GM23338 (cell line): ENCODE data around the gene PSMB11. TPM values are rescaled to one million over a fixed set of nuclear protein-coding genes. Genes with fewer than 3 reads are reported as not detected.

Experiments used
- ATAC-seq: fragments of 200-7000 bp; cut with Tn5 transposase; 3 replicates; pipeline ENCODE4 v1.9.1; 2020
- DNase-seq: peaks from one replicate; pipeline ENCODE4 v3.0.0-alpha.2; 2015; ENCODE audit warnings: low spot score
- H2AFZ ChIP-seq: fragments of 200-600 bp; sonication (generic); 2 replicates; pipeline ENCODE4 v1.8.0; 2016; ENCODE audit warnings: antibody characterized with exemption, mild to moderate bottlenecking, moderate library complexity
- H3F3A ChIP-seq: fragments of 200-600 bp; sonication (generic); replicated peaks from 2 replicates; pipeline ENCODE4 v1.8.0; 2017; ENCODE audit warnings: antibody characterized with exemption, mixed run types, low read depth
- H3K27ac ChIP-seq: fragments of 200-600 bp; sonication (generic); 2 replicates; pipeline ENCODE4 v1.6.1; 2016; ENCODE audit warnings: low read depth
- H3K27me3 ChIP-seq: fragments of 200-600 bp; sonication (generic); 2 replicates; pipeline ENCODE4 v1.8.0; 2016; ENCODE audit warnings: mild to moderate bottlenecking, mixed run types, moderate library complexity; ENCODE audit not compliant: insufficient read depth
- H3K36me3 ChIP-seq: fragments of 200-600 bp; sonication (generic); 2 replicates; pipeline ENCODE4 v1.8.0; 2016; ENCODE audit warnings: mild to moderate bottlenecking; ENCODE audit not compliant: insufficient read depth
- H3K4me1 ChIP-seq: fragments of 200-600 bp; sonication (generic); 2 replicates; pipeline ENCODE4 v1.8.0; 2016; ENCODE audit warnings: mild to moderate bottlenecking, moderate library complexity; ENCODE audit not compliant: insufficient read depth
- H3K4me2 ChIP-seq: fragments of 200-600 bp; sonication (generic); 2 replicates; pipeline ENCODE4 v1.7.1; 2017; ENCODE audit warnings: mixed run types
- H3K4me3 ChIP-seq: fragments of 200-600 bp; sonication (generic); 2 replicates; pipeline ENCODE4 v1.6.1; 2016; ENCODE audit warnings: mixed run types
- H3K79me2 ChIP-seq: fragments of 200-600 bp; sonication (generic); replicated peaks from 2 replicates; pipeline ENCODE4 v1.8.0; 2017; ENCODE audit warnings: mild to moderate bottlenecking; ENCODE audit not compliant: insufficient read depth
- H3K9me2 ChIP-seq: fragments of 200-600 bp; sonication (generic); 2 replicates; pipeline ENCODE4 v1.8.0; 2017; ENCODE audit not compliant: insufficient read depth
- H4K20me1 ChIP-seq: fragments of 200-600 bp; sonication (generic); replicated peaks from 2 replicates; pipeline ENCODE4 v1.8.0; 2017; ENCODE audit warnings: mild to moderate bottlenecking; ENCODE audit not compliant: insufficient read depth
- H3K27ac Mint-ChIP-seq: 2 replicates; pipeline ENCODE4 v1.8.0; 2020; ENCODE audit warnings: inconsistent platforms, mild to moderate bottlenecking, moderate library complexity, mixed read lengths
- H3K27me3 Mint-ChIP-seq: 3 replicates; pipeline ENCODE4 v1.8.0; 2022; ENCODE audit warnings: low read depth, mild to moderate bottlenecking, moderate library complexity, mixed read lengths, inconsistent platforms; ENCODE audit not compliant: insufficient read depth, poor library complexity
- H3K36me3 Mint-ChIP-seq: 3 replicates; pipeline ENCODE4 v1.8.0; 2021; ENCODE audit warnings: low read depth, mild to moderate bottlenecking, inconsistent platforms, moderate library complexity, mixed read lengths
- H3K4me1 Mint-ChIP-seq: 3 replicates; pipeline ENCODE4 v1.8.0; 2020; ENCODE audit warnings: mild to moderate bottlenecking, inconsistent platforms, mixed read lengths
- H3K4me3 Mint-ChIP-seq: 3 replicates; pipeline ENCODE4 v1.8.0; 2021; ENCODE audit warnings: moderate library complexity, mild to moderate bottlenecking, inconsistent platforms, mixed read lengths
- H3K9me3 Mint-ChIP-seq: 3 replicates; pipeline ENCODE4 v1.8.0; 2020; ENCODE audit warnings: moderate library complexity, mild to moderate bottlenecking, inconsistent platforms, mixed read lengths
- CREB1 ChIP-seq: fragments of 250-450 bp; sonication (Bioruptor Pico); IDR thresholded peaks from 2 replicates; pipeline ENCODE4 v1.5.0; 2020; ENCODE audit warnings: low read depth, mild to moderate bottlenecking, moderate library complexity
- EZH2phosphoT487 ChIP-seq: fragments of 200-600 bp; sonication (generic); IDR thresholded peaks from one replicate; pipeline ENCODE4 v1.8.1; 2018; ENCODE audit warnings: antibody characterized with exemption; ENCODE audit not compliant: unreplicated experiment
- JUNB ChIP-seq: IDR thresholded peaks from one replicate; pipeline ENCODE4 v1.6.1; 2016; ENCODE audit warnings: antibody characterized with exemption; ENCODE audit not compliant: unreplicated experiment
- NANOG ChIP-seq: IDR thresholded peaks from 2 replicates; pipeline ENCODE4 v1.6.1; 2016; ENCODE audit warnings: antibody characterized with exemption, borderline replicate concordance
- POLR2AphosphoS5 ChIP-seq: IDR thresholded peaks from 2 replicates; pipeline ENCODE4 v1.6.1; 2016; ENCODE audit warnings: antibody characterized with exemption, low read depth
- STAT1 ChIP-seq: IDR thresholded peaks from one replicate; pipeline ENCODE4 v1.6.1; 2016; ENCODE audit warnings: antibody characterized with exemption; ENCODE audit not compliant: unreplicated experiment
- ZNF114 ChIP-seq: fragments of 250-450 bp; sonication (Bioruptor Pico); IDR thresholded peaks from 2 replicates; pipeline ENCODE4 v1.5.0; 2020; ENCODE audit warnings: mild to moderate bottlenecking, moderate library complexity
- polyA plus RNA-seq: library from polyadenylated mRNA; unstranded; fragments of >200 nt; fragmentation: Nextera tagmentation; extraction: Ambion mirVana; gene quantifications from 2 replicates; pipeline ENCODE4 v1.2.1, GENCODE V29; 2016
- total RNA-seq: library from RNA; depleted of rRNA; stranded (reverse); fragments of >200 nt; shearing (Covaris generic); gene quantifications from 2 replicates; pipeline ENCODE4 v1.2.3, GENCODE V29; 2014
- TF ChIP-seq, protein P1 (sequence below), 2 experiments: fragments of 200-600 bp in 1 of 2; sonication (generic) in 1 of 2; conservative IDR thresholded peaks; 2 replicates each; pipeline versions ENCODE4 v1.5.1 to v1.6.1; 2016 to 2017; ENCODE audit warnings: antibody characterized with exemption in 2 of 2, low read depth in 2 of 2, mild to moderate bottlenecking in 2 of 2, moderate library complexity in 1 of 2
- TF ChIP-seq, protein P2 (sequence below): IDR thresholded peaks from one replicate; pipeline ENCODE4 v1.6.1; 2018; ENCODE audit warnings: antibody characterized with exemption; ENCODE audit not compliant: unreplicated experiment
- TF ChIP-seq, protein P3 (sequence below): IDR thresholded peaks from 2 replicates; pipeline ENCODE4 v1.6.1; 2016; ENCODE audit warnings: antibody characterized with exemption

The PSMB11 gene
- total and polyA plus RNA-seq, 2 experiments from 2014 or later: 0.07 TPM; not detected in 1

GRCh38 chr14:23057757-23058653 is 16.0 kb downstream of the PSMB11 start:
- peak overlapping the region; percentile 85 for H3K27ac ChIP-seq
- H3K27me3 Mint-ChIP-seq: peaks cover 18% of the 10 kb centered on the region
- H3K9me2 ChIP-seq: no peaks in the 10 kb centered on the region
- peaks cover 58% of the 10 kb centered on the region for H3K36me3 Mint-ChIP-seq
- peak overlapping the region; percentile 86 for H3K4me3 ChIP-seq
- DNase-seq (peak; percentile 96), ATAC-seq (peak; percentile 70)
- H3K79me2 ChIP-seq: 0 out of 2 replicates have a peak, but pooled peaks cover 3% of the 10 kb centered on the region
- H3K27me3 ChIP-seq: peaks cover 4% of the 10 kb centered on the region; the same call in 1 of the 2 replicates
- peaks cover 16% of the 10 kb centered on the region for H4K20me1 ChIP-seq
- peak overlapping the region; percentile 85 for H3K4me3 Mint-ChIP-seq
- H3K4me1 ChIP-seq: peaks cover 14% of the 10 kb centered on the region; the same call in 1 of the 2 replicates
- H3K4me2 ChIP-seq: peak overlapping the region; percentile 98
- H3K4me1 Mint-ChIP-seq: peaks cover 18% of the 10 kb centered on the region
- peak overlapping the region; percentile 88 for H2AFZ ChIP-seq
- peak overlapping the region; percentile 90 for H3K27ac Mint-ChIP-seq
- TF ChIP-seq STAT1 (no peak), EZH2phosphoT487 (no peak), JUNB (no peak), NANOG (no peak), POLR2AphosphoS5 (peak; percentile 67), CREB1 (CRISPR knock-in tag) (no peak), ZNF114 (no peak)
- TF ChIP-seq, protein P1, sequence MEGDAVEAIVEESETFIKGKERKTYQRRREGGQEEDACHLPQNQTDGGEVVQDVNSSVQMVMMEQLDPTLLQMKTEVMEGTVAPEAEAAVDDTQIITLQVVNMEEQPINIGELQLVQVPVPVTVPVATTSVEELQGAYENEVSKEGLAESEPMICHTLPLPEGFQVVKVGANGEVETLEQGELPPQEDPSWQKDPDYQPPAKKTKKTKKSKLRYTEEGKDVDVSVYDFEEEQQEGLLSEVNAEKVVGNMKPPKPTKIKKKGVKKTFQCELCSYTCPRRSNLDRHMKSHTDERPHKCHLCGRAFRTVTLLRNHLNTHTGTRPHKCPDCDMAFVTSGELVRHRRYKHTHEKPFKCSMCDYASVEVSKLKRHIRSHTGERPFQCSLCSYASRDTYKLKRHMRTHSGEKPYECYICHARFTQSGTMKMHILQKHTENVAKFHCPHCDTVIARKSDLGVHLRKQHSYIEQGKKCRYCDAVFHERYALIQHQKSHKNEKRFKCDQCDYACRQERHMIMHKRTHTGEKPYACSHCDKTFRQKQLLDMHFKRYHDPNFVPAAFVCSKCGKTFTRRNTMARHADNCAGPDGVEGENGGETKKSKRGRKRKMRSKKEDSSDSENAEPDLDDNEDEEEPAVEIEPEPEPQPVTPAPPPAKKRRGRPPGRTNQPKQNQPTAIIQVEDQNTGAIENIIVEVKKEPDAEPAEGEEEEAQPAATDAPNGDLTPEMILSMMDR (conservative IDR thresholded peaks at IDR 0.05; ENCODE audit: low read depth in 2 of 2): peak; percentile 83 to 90
- no peaks in the 10 kb centered on the region for H3K9me3 Mint-ChIP-seq
- peaks cover 32% of the 10 kb centered on the region for H3F3A ChIP-seq
- H3K36me3 ChIP-seq: peaks cover 22% of the 10 kb centered on the region

- peaks cover 29% of the 10 kb centered on the region for H3K36me3 ChIP-seq
- no peak overlapping the region; the same call in 1 of the 2 replicates for H3K4me2 ChIP-seq
- no peak for TF ChIP-seq NANOG
- no peak for TF ChIP-seq POLR2AphosphoS5
- TF ChIP-seq, protein P2, sequence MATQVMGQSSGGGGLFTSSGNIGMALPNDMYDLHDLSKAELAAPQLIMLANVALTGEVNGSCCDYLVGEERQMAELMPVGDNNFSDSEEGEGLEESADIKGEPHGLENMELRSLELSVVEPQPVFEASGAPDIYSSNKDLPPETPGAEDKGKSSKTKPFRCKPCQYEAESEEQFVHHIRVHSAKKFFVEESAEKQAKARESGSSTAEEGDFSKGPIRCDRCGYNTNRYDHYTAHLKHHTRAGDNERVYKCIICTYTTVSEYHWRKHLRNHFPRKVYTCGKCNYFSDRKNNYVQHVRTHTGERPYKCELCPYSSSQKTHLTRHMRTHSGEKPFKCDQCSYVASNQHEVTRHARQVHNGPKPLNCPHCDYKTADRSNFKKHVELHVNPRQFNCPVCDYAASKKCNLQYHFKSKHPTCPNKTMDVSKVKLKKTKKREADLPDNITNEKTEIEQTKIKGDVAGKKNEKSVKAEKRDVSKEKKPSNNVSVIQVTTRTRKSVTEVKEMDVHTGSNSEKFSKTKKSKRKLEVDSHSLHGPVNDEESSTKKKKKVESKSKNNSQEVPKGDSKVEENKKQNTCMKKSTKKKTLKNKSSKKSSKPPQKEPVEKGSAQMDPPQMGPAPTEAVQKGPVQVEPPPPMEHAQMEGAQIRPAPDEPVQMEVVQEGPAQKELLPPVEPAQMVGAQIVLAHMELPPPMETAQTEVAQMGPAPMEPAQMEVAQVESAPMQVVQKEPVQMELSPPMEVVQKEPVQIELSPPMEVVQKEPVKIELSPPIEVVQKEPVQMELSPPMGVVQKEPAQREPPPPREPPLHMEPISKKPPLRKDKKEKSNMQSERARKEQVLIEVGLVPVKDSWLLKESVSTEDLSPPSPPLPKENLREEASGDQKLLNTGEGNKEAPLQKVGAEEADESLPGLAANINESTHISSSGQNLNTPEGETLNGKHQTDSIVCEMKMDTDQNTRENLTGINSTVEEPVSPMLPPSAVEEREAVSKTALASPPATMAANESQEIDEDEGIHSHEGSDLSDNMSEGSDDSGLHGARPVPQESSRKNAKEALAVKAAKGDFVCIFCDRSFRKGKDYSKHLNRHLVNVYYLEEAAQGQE: no peak
- TF ChIP-seq, protein P3, sequence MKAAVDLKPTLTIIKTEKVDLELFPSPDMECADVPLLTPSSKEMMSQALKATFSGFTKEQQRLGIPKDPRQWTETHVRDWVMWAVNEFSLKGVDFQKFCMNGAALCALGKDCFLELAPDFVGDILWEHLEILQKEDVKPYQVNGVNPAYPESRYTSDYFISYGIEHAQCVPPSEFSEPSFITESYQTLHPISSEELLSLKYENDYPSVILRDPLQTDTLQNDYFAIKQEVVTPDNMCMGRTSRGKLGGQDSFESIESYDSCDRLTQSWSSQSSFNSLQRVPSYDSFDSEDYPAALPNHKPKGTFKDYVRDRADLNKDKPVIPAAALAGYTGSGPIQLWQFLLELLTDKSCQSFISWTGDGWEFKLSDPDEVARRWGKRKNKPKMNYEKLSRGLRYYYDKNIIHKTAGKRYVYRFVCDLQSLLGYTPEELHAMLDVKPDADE: no peak
- TF ChIP-seq ZNF114: no peak
Measured at GRCh38 chr14:23058654-23059504, 16.9 kb downstream of the PSMB11 start.

More at GRCh38 chr14:23058654-23059504, 16.9 kb downstream of the PSMB11 start:
- Histone ChIP-seq H3K4me3 (no peak overlapping the region), H3K4me1 (peaks cover 14% of the 10 kb centered on the region; the same call in 1 of the 2 replicates), H2AFZ (no peak overlapping the region), H3K27ac (peak overlapping the region; percentile 85; the same call in 1 of the 2 replicates), H3K27me3 (peaks cover 4% of the 10 kb centered on the region; the same call in 1 of the 2 replicates), H3K79me2 (0 out of 2 replicates have a peak, but pooled peaks cover 8% of the 10 kb centered on the region), H3K9me2 (no peaks in the 10 kb centered on the region), H3F3A (peaks cover 40% of the 10 kb centered on the region), H4K20me1 (peaks cover 24% of the 10 kb centered on the region)
- Mint-ChIP-seq H3K9me3 (no peaks in the 10 kb centered on the region), H3K27me3 (peaks cover 18% of the 10 kb centered on the region), H3K36me3 (peaks cover 65% of the 10 kb centered on the region), H3K27ac (no peak overlapping the region), H3K4me3 (no peak overlapping the region; the same call in 2 of the 3 replicates), H3K4me1 (peaks cover 18% of the 10 kb centered on the region)
- DNase-seq (peak; percentile 42), ATAC-seq (no peak)
